ENCODE data around the gene DGKE. TPM values are rescaled to one million over a fixed set of nuclear protein-coding genes. Genes with fewer than 3 reads are reported as not detected.

Gene DGKE
- total and polyA plus RNA-seq, 2 of the 8 experiments (the other 6 are each of a cell fraction or from before 2014, with no cell fraction given), result 1.7 to 7.4 TPM

- TF ChIP-seq CHD7 (IDR thresholded peaks at IDR 0.05; ENCODE audit: insufficient replicate concordance, low read length), result no peak
- no peak for TF ChIP-seq KDM5A (IDR thresholded peaks at IDR 0.05; ENCODE audit: low read length)
- no peak for TF ChIP-seq TCF12 (IDR thresholded peaks at IDR 0.05; ENCODE audit: low read depth, low read length)
- TF ChIP-seq RXRA (IDR thresholded peaks at IDR 0.05; ENCODE audit: insufficient read depth, low read depth, low read length), result no peak
- no peak for TF ChIP-seq SP1 (IDR thresholded peaks at IDR 0.05; ENCODE audit: low read depth, low read length)
- TF ChIP-seq RNF2 (IDR thresholded peaks at IDR 0.05; ENCODE audit: borderline replicate concordance, low read depth, low read length, missing control alignments, poor library complexity, severe bottlenecking), result no peak
- TF ChIP-seq GABPA (IDR thresholded peaks at IDR 0.05; ENCODE audit: borderline replicate concordance, insufficient read depth, low read length), result no peak
- TF ChIP-seq TAF1 (IDR thresholded peaks at IDR 0.05; ENCODE audit: low read depth, low read length), result no peak
- no peak for TF ChIP-seq SUZ12 (IDR thresholded peaks at IDR 0.05; ENCODE audit: low read length)
- TF ChIP-seq, protein P1, sequence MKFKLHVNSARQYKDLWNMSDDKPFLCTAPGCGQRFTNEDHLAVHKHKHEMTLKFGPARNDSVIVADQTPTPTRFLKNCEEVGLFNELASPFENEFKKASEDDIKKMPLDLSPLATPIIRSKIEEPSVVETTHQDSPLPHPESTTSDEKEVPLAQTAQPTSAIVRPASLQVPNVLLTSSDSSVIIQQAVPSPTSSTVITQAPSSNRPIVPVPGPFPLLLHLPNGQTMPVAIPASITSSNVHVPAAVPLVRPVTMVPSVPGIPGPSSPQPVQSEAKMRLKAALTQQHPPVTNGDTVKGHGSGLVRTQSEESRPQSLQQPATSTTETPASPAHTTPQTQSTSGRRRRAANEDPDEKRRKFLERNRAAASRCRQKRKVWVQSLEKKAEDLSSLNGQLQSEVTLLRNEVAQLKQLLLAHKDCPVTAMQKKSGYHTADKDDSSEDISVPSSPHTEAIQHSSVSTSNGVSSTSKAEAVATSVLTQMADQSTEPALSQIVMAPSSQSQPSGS (IDR thresholded peaks at IDR 0.05; ENCODE audit: low read length), result no peak
Measured at GRCh38 chr17:56876766-56877179, 42.8 kb downstream of the DGKE start (continued).
